ENCODE measurements around the gene EFCAB6. TPM values are rescaled to one million over a fixed set of nuclear protein-coding genes. Genes with fewer than 3 reads are reported as not detected.

EFCAB6 gene
- polyA plus RNA-seq, 2 of the 4 experiments (the other 2 are of a cell fraction), result 0.46 to 1.2 TPM

DNA sequence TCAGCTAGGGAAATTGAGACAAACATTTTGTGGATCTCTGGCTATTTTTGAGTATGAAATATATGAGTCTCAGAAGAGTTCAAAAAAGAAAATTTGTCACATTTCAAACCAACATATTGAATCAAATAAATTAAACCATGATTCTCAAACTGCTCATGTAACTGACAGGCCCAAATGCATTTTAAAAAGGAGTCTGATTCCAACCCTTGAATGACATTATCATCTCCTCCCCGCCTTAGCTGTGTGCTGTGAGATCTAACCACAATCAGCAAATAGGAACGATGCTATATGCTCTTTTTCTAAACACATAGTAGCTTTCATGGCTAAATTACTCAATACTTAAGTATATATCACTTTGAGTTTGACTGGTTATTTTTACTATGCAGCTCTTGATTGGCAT lies 57.1 kb downstream of the EFCAB6 start:
- DNase-seq (ENCODE audit: low read depth in 1 of 2, low spot score in 1 of 2) (no peak), FAIRE-seq (no peak), ATAC-seq (no peak)
- ChIA-PET CTCF (no interaction called here), POLR2A (no interaction called here)
- Histone ChIP-seq H3K4me2 (no peak overlapping the region), H3K4me1 (no peaks in the 10 kb centered on the region), H3K27ac (no peak overlapping the region), H3K4me3 (no peak overlapping the region), H3K9me3 (no peaks in the 10 kb centered on the region)
- WGBS (ENCODE audit: missing lambda C conversion rate), result 33% methylated on average over 2 of the region's 2 CpGs
- TF ChIP-seq FOSL2 (IDR thresholded peaks at IDR 0.05) (no peak), FOSL2 (CRISPR knock-in tag; IDR thresholded peaks at IDR 0.05) (no peak), HOXB5 (CRISPR knock-in tag; IDR thresholded peaks at IDR 0.05) (no peak), USF2 (IDR thresholded peaks at IDR 0.05) (no peak), FOXS1 (CRISPR knock-in tag; IDR thresholded peaks at IDR 0.05) (no peak), CHD2 (IDR thresholded peaks at IDR 0.05; ENCODE audit: low read length, partially characterized antibody) (no peak), ZNF302 (CRISPR knock-in tag; IDR thresholded peaks at IDR 0.05) (no peak), JUN (IDR thresholded peaks at IDR 0.05) (no peak), EHF (CRISPR knock-in tag; IDR thresholded peaks at IDR 0.05) (no peak), HOXA7 (CRISPR knock-in tag; IDR thresholded peaks at IDR 0.05) (no peak), NR3C1 (IDR thresholded peaks at IDR 0.05) (no peak), BHLHE40 (IDR thresholded peaks at IDR 0.05; ENCODE audit: low read depth, low read length) (no peak), HOXB13 (CRISPR knock-in tag; IDR thresholded peaks at IDR 0.05; ENCODE audit: low read depth) (no peak), MAZ (IDR thresholded peaks at IDR 0.05; ENCODE audit: borderline replicate concordance, low read depth, low read length) (no peak)

DNA sequence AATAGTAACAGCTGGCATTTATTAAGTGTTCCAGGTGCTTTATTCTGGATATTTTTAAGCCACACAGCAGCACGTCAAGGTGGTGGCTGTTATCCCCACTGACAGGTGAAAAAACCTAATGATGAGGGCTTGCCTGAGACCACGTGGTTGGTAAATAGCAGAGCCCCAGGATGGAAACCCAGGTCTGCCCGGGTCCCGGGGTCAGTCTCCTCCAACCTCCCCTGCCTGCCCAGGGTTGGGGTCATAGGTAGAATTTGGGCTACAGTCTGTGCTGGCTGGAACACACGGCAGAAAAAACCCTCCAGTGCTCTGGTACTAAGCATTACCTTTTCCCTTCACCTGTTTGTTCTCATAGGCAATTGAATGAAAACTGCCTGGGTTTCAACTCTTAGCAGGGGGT lies 57.9 kb downstream of the EFCAB6 start:
- WGBS (ENCODE audit: missing lambda C conversion rate), result 27% methylated on average over 5 of the region's 5 CpGs
- ATAC-seq, result no peak
- POLR2A ChIA-PET, result no interaction called here

DNA sequence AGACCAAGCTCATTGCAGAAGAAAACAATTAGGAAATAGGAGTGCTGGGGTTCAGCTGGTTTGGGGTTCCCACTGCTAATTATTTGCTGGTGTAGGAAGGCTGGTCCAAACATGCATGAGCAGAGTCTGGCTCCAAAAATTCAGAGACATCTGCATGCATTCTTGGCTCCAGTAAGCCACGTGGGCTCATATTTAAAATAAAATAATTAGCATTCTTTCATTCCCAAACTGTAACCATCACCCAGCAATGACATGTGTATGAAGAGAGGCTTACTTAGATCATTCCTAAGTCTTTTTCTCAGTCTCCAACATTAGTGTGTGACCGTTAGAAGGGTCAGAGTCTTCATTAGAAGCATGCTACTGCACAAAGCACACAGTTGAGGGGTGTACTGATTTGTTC lies 58.4 kb downstream of the EFCAB6 start:
- no peaks in the 10 kb centered on the region for H3K9me3 ChIP-seq
- H3K4me2 ChIP-seq, result no peak overlapping the region
- ATAC-seq, result no peak
- WGBS (ENCODE audit: missing lambda C conversion rate), result 7% methylated on average over 2 of the region's 2 CpGs
- no peak overlapping the region for H3K27ac ChIP-seq
- FAIRE-seq, result no peak
- no peak overlapping the region for H3K4me3 ChIP-seq
- ChIA-PET POLR2A (no interaction called here), CTCF (no interaction called here)
- H3K4me1 ChIP-seq, result no peaks in the 10 kb centered on the region
- TF ChIP-seq RNF2 (IDR thresholded peaks at IDR 0.05; ENCODE audit: borderline replicate concordance, low read depth), result no peak
- TF ChIP-seq BHLHE40 (IDR thresholded peaks at IDR 0.05; ENCODE audit: low read depth, low read length), result no peak
- TF ChIP-seq HOXB5 (CRISPR knock-in tag; IDR thresholded peaks at IDR 0.05), result no peak
- TF ChIP-seq, protein P1, sequence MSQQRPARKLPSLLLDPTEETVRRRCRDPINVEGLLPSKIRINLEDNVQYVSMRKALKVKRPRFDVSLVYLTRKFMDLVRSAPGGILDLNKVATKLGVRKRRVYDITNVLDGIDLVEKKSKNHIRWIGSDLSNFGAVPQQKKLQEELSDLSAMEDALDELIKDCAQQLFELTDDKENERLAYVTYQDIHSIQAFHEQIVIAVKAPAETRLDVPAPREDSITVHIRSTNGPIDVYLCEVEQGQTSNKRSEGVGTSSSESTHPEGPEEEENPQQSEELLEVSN (IDR thresholded peaks at IDR 0.05; ENCODE audit: borderline replicate concordance, low read depth), result no peak
- no peak for TF ChIP-seq RARB (CRISPR knock-in tag; IDR thresholded peaks at IDR 0.05)
- no peak for TF ChIP-seq ZNF302 (CRISPR knock-in tag; IDR thresholded peaks at IDR 0.05)
- TF ChIP-seq RCOR1 (IDR thresholded peaks at IDR 0.05; ENCODE audit: low read depth, low read length), result no peak
- TF ChIP-seq EHF (CRISPR knock-in tag; IDR thresholded peaks at IDR 0.05), result no peak
- TF ChIP-seq, protein P2, sequence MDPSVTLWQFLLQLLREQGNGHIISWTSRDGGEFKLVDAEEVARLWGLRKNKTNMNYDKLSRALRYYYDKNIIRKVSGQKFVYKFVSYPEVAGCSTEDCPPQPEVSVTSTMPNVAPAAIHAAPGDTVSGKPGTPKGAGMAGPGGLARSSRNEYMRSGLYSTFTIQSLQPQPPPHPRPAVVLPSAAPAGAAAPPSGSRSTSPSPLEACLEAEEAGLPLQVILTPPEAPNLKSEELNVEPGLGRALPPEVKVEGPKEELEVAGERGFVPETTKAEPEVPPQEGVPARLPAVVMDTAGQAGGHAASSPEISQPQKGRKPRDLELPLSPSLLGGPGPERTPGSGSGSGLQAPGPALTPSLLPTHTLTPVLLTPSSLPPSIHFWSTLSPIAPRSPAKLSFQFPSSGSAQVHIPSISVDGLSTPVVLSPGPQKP (IDR thresholded peaks at IDR 0.05; ENCODE audit: low read depth, low read length), result no peak
- TF ChIP-seq HOXA7 (CRISPR knock-in tag; IDR thresholded peaks at IDR 0.05), result no peak
- no peak for TF ChIP-seq HOXB13 (CRISPR knock-in tag; IDR thresholded peaks at IDR 0.05; ENCODE audit: low read depth)
- TF ChIP-seq ZSCAN20 (CRISPR knock-in tag; IDR thresholded peaks at IDR 0.05), result no peak
- TF ChIP-seq CHD4 (IDR thresholded peaks at IDR 0.05; ENCODE audit: borderline replicate concordance), result no peak
- TF ChIP-seq PBX3 (IDR thresholded peaks at IDR 0.05), result no peak
- TF ChIP-seq EP300 (IDR thresholded peaks at IDR 0.05), result no peak
- no peak for TF ChIP-seq SMC3 (IDR thresholded peaks at IDR 0.05)
- DNase-seq (ENCODE audit: low read depth in 1 of 2, low spot score in 1 of 2), result no peak

More for the DNA sequence above, 57.9 kb downstream of the EFCAB6 start:
- Histone ChIP-seq H3K4me1 (no peaks in the 10 kb centered on the region), H3K4me3 (no peak overlapping the region), H3K9me3 (no peaks in the 10 kb centered on the region), H3K27ac (no peak overlapping the region), H3K4me2 (no peak overlapping the region)
- no peak for FAIRE-seq
- no peak for TF ChIP-seq KDM1A (IDR thresholded peaks at IDR 0.05; ENCODE audit: low read depth)
- TF ChIP-seq FOXS1 (CRISPR knock-in tag; IDR thresholded peaks at IDR 0.05), result no peak
- no peak for TF ChIP-seq JUNB (IDR thresholded peaks at IDR 0.05)
- TF ChIP-seq ZC3H11A (IDR thresholded peaks at IDR 0.05), result no peak
- TF ChIP-seq, protein P3, sequence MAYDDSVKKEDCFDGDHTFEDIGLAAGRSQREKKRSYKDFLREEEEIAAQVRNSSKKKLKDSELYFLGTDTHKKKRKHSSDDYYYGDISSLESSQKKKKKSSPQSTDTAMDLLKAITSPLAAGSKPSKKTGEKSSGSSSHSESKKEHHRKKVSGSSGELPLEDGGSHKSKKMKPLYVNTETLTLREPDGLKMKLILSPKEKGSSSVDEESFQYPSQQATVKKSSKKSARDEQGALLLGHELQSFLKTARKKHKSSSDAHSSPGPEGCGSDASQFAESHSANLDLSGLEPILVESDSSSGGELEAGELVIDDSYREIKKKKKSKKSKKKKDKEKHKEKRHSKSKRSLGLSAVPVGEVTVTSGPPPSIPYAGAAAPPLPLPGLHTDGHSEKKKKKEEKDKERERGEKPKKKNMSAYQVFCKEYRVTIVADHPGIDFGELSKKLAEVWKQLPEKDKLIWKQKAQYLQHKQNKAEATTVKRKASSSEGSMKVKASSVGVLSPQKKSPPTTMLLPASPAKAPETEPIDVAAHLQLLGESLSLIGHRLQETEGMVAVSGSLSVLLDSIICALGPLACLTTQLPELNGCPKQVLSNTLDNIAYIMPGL (CRISPR knock-in tag; IDR thresholded peaks at IDR 0.05; ENCODE audit: borderline replicate concordance), result no peak
- TF ChIP-seq MAFK (IDR thresholded peaks at IDR 0.05; ENCODE audit: partially characterized antibody), result no peak
- TF ChIP-seq SREBF2 (IDR thresholded peaks at IDR 0.05), result no peak
- TF ChIP-seq FOSL2 (IDR thresholded peaks at IDR 0.05), result no peak
- no peak for TF ChIP-seq FOSL2 (CRISPR knock-in tag; IDR thresholded peaks at IDR 0.05)
- TF ChIP-seq USF2 (IDR thresholded peaks at IDR 0.05), result no peak
- CTCF ChIA-PET, result no interaction called here
- no peak for DNase-seq (ENCODE audit: low read depth in 1 of 2, low spot score in 1 of 2)
